Skeletal muscle tissue (tissue), 4 donors: ENCODE results near the gene CLEC11A. TPM values are rescaled to one million over a fixed set of nuclear protein-coding genes. Genes with fewer than 3 reads are reported as not detected.

ENCODE experiments used
- H3K27ac ChIP-seq: one replicate; pipeline ENCODE4 v1.7.0; 2013; ENCODE audit warnings: mild to moderate bottlenecking, low read depth, low read length, inconsistent platforms
- H3K27me3 ChIP-seq, 3 donors: one replicate each; pipeline ENCODE4 v1.7.0; 2013; ENCODE audit warnings: low read length in 3 of 3; ENCODE audit not compliant: control insufficient read depth in 3 of 3, insufficient read depth in 3 of 3
- H3K36me3 ChIP-seq, 3 donors: one replicate each; pipeline ENCODE4 v1.7.0; 2013; ENCODE audit warnings: low read length in 3 of 3; ENCODE audit not compliant: control insufficient read depth in 3 of 3, insufficient read depth in 3 of 3
- H3K4me1 ChIP-seq, 3 donors: one replicate each; pipeline ENCODE4 v1.7.0; 2013; ENCODE audit warnings: low read length in 3 of 3, mild to moderate bottlenecking in 3 of 3; ENCODE audit not compliant: control insufficient read depth in 3 of 3, insufficient read depth in 3 of 3
- H3K4me3 ChIP-seq, 3 donors: one replicate each; pipeline ENCODE4 v1.7.0; 2013; ENCODE audit warnings: low read length in 3 of 3
- H3K9ac ChIP-seq, 3 donors: one replicate each; pipeline ENCODE4 v1.7.0; 2013; ENCODE audit warnings: low read length in 3 of 3, mild to moderate bottlenecking in 3 of 3, moderate library complexity in 2 of 3, low read depth in 1 of 3
- H3K9me3 ChIP-seq, 3 donors: one replicate each; pipeline ENCODE4 v1.7.0; 2013; ENCODE audit warnings: low read length in 3 of 3; ENCODE audit not compliant: control insufficient read depth in 3 of 3
- total RNA-seq: library from RNA; depleted of rRNA; stranded (reverse); fragments of >200 nt; gene quantifications from one replicate; pipeline ENCODE4 v1.2.3, GENCODE V29; 2014
- donor health status: Osteomylitis.

Gene CLEC11A, protein sequence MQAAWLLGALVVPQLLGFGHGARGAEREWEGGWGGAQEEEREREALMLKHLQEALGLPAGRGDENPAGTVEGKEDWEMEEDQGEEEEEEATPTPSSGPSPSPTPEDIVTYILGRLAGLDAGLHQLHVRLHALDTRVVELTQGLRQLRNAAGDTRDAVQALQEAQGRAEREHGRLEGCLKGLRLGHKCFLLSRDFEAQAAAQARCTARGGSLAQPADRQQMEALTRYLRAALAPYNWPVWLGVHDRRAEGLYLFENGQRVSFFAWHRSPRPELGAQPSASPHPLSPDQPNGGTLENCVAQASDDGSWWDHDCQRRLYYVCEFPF
- 11.5 TPM for total RNA-seq

GRCh38 chr19:50723069-50723468 is at the start of gene CLEC11A:
TSS of gene CLEC11A (plus strand) at chr19:50723364. CDS start at chr19:50723526, 162 bp downstream.
- H3K36me3 ChIP-seq = no peaks in the 10 kb centered on the region
- H3K4me1 ChIP-seq = peaks cover 8 to 26% (median 15%) of the 10 kb centered on the region in 3 donors
- H3K9me3 ChIP-seq = no peaks in the 10 kb centered on the region
- peak within 1 kb of the TSS; percentile 65 to 79 (median 65) for H3K4me3 ChIP-seq
- H3K27me3 ChIP-seq = peaks cover 15 to 66% (median 47%) of the 10 kb centered on the region in 3 donors
- H3K27ac ChIP-seq = peak within 1 kb of the TSS; percentile 60
- peak within 1 kb of the TSS in 2 of 3 donors; percentile 2 to 40 for H3K9ac ChIP-seq

DNA sequence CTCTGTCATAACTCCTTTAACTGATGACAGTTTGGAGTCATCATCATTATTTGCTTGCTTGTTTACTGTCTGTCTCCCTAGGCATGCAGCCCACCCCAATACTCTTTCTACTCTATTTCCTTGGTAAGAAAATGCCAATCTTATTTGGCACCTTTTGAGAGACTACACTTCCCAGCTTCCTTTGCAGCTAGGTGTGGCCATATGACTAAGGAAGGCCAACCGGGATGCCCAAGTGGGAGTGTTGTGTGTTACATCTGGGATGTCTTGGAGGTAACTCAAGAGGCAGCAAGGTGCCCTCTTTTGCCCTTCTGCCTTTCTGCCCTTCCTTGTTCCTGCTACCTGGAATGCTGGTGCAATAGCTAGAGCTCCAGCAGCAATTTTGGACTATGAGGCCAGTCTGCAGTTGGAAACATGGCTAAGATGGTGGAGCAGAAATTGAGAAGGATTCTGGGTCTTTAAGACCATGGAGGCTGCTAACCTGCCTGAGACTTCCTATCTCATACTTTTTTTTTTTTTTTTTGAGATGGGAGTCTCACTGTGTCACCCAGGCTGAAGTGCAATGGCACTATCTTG is 46.5 kb upstream of the CLEC11A start:
- no peaks in the 10 kb centered on the region for H3K36me3 ChIP-seq
- H3K27me3 ChIP-seq = peaks cover 22 to 41% (median 37%) of the 10 kb centered on the region in 3 donors
- no peak overlapping the region for H3K9ac ChIP-seq
- no peaks in the 10 kb centered on the region for H3K9me3 ChIP-seq
- no peak overlapping the region for H3K27ac ChIP-seq
- peaks cover 0 to 2% (median 0%) of the 10 kb centered on the region in 3 donors for H3K4me1 ChIP-seq
- no peak overlapping the region for H3K4me3 ChIP-seq

DNA sequence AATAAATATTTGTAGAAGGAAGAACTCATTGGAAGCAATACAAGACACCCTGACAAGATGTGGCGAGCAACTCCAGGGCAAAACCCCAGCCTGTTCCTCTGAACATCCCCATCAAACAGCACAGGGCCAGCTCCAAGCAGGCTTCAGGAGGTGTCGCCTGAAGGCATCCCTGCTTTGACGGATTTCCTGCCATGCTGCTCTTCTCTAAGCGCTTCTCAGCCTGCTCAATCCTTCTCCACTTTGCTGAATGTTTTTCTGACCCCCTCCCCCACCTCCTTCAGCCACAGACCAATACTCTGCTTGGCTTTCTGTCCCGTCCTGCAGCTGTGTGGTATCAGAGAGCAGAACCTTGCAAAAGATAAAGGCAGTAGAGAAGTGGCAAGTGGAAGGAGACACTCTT is 45.5 kb upstream of the CLEC11A start:
- Histone ChIP-seq H3K27me3 (peaks cover 17 to 34% (median 31%) of the 10 kb centered on the region in 3 donors), H3K9ac (no peak overlapping the region), H3K36me3 (no peaks in the 10 kb centered on the region), H3K4me1 (peaks cover 0 to 2% (median 0%) of the 10 kb centered on the region in 3 donors), H3K27ac (no peak overlapping the region), H3K9me3 (no peaks in the 10 kb centered on the region), H3K4me3 (no peak overlapping the region)

DNA sequence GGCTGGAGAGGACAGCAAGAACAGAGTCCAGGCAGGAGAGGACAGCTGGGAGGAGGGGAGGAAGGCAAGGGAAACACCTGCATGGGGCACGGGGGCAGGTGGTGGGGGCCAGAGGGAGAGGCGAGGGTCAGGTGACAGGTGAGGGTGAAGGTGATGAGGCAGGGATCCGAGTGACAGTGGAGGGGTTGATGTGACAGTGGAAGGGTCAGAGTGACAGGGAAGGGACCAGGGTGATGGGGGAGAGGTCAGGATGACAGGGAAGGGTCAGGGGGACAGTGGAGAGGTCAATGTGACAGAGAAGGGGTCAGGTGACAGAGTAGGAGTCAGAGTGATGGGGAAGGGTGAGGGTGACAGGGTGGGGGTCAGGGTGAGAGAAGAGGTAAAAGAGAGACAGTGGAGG is 44.8 kb upstream of the CLEC11A start:
- Histone ChIP-seq H3K9me3 (no peaks in the 10 kb centered on the region), H3K9ac (no peak overlapping the region), H3K4me3 (no peak overlapping the region), H3K36me3 (no peaks in the 10 kb centered on the region), H3K27ac (no peak overlapping the region), H3K4me1 (peaks cover 0 to 2% (median 0%) of the 10 kb centered on the region in 3 donors), H3K27me3 (peaks cover 17 to 34% (median 28%) of the 10 kb centered on the region in 3 donors)

DNA sequence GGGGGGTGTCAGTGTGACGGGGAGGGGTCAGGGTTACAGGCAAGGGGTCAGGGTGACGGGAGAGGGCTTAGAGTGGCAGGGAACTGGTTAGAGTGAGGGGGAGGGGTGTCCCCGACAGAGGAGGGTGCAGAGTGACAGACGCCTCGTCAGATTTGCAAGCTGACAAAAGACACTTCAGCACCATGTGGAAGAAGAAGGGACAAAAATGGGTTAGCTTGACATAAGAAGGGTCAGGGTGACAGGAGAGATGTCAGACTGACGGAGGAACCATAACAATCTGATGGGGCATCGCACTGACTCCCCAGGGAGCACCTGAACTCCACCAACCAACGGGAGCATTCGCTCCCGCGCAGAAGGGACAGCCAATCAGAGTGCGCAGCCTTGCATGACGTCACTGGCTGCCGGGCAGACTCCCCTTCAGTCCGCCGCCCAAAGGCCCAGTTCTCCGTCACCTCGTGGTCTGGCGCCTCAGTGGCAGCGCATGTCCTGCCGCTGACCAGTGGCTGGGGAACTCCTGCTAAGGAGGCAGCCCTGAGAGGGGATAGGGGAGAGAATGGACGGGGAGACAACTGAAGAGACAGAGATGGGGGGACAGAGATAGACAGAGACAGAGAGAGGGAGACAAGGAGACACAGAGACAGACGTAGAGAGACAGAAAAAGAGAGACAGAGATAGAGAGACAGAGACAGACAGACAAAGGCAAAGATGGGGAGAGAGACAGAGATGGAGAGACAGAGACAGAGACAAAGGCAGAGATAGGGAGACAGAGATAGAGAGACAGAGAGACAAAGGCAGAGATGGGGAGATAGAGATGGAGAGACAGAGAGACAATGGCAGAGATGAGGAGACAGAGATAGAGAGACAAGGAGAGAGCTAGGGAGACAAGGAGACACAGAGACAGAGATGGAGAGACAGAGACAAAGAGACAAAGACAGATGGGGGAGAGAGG is 43.7 kb upstream of the CLEC11A start:
- Histone ChIP-seq H3K4me3 (no peak overlapping the region), H3K9me3 (no peaks in the 10 kb centered on the region), H3K27ac (no peak overlapping the region), H3K4me1 (peaks cover 0 to 2% (median 0%) of the 10 kb centered on the region in 3 donors), H3K36me3 (no peaks in the 10 kb centered on the region), H3K9ac (no peak overlapping the region), H3K27me3 (peaks cover 14 to 40% (median 21%) of the 10 kb centered on the region in 3 donors)

DNA sequence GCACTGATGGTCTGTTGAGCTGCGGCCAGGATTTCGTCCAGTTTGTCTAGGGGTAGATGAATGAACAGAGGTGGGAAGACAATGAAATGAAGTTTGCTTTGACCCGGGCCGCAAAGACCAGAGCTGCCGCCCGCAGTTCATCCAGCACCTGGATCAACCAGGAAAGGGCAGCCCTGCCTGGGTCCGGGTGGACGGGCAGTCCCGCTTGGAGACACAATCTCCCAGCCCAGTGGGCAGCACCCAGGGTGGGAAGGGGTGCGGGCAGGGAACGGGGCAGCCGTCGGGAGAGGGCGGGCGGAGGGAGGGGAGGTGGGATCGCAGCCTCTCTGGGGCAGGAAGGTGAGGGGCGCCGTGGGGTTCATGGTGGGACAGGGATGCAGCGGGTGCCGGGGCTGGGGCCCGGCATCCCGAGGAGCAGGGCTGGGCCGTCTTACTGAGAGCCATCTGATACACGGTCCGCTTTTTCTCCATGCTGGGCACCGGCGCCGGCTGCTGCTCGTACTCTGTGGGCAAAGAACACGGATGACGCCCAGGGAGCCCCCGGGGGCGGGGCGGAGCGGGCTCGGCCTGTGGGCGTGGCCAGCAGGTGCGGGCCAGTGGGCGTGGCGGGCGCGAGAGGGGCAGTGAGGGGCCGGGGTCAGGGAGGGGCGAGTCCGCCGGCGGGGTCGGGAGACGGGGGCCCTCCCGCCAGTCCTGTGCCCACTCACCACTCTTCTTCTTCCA is 36.7 kb upstream of the CLEC11A start:
- no peak overlapping the region for H3K27ac ChIP-seq
- H3K27me3 ChIP-seq = peaks cover 37 to 45% (median 38%) of the 10 kb centered on the region in 3 donors
- no peak overlapping the region for H3K4me3 ChIP-seq
- H3K9ac ChIP-seq = no peak overlapping the region
- H3K9me3 ChIP-seq = no peaks in the 10 kb centered on the region
- H3K4me1 ChIP-seq = no peaks in the 10 kb centered on the region
- no peaks in the 10 kb centered on the region for H3K36me3 ChIP-seq

GRCh38 chr19:50688766-50689165 is 34.4 kb upstream of the CLEC11A start:
- Histone ChIP-seq H3K9ac (no peak overlapping the region), H3K4me3 (no peak overlapping the region), H3K4me1 (no peaks in the 10 kb centered on the region), H3K27ac (no peak overlapping the region), H3K36me3 (no peaks in the 10 kb centered on the region), H3K9me3 (no peaks in the 10 kb centered on the region), H3K27me3 (peaks cover 49 to 56% (median 52%) of the 10 kb centered on the region in 3 donors)

DNA sequence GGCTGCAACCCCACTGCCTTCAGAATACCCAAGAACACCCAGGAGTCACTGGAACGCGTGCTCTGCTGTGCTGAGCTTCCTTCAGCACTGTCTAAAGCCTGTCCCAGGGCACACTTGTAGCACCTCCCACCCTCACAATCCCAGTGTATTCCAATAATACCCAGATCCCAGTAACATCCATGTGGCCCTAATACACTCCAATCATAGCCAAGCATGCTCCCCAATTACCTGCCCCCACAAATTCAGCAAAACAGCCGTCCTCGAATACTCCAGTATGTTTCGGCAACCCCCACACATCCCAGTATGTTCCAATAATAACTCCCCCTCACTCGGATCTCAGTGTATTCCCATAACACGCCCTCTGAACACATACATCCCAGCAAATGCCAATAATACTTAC is 32.7 kb upstream of the CLEC11A start:
- H3K36me3 ChIP-seq = no peaks in the 10 kb centered on the region
- H3K4me1 ChIP-seq = no peaks in the 10 kb centered on the region
- no peak overlapping the region for H3K27ac ChIP-seq
- no peak overlapping the region for H3K4me3 ChIP-seq
- H3K27me3 ChIP-seq = peaks cover 47 to 60% (median 55%) of the 10 kb centered on the region in 3 donors
- H3K9ac ChIP-seq = no peak overlapping the region
- no peaks in the 10 kb centered on the region for H3K9me3 ChIP-seq
